ENCODE measurements around the gene NFIA. TPM values are rescaled to one million over a fixed set of nuclear protein-coding genes. Genes with fewer than 3 reads are reported as not detected.

NFIA gene
- total RNA-seq, 1 donor from 2014 or later = 1.2 TPM

DNA sequence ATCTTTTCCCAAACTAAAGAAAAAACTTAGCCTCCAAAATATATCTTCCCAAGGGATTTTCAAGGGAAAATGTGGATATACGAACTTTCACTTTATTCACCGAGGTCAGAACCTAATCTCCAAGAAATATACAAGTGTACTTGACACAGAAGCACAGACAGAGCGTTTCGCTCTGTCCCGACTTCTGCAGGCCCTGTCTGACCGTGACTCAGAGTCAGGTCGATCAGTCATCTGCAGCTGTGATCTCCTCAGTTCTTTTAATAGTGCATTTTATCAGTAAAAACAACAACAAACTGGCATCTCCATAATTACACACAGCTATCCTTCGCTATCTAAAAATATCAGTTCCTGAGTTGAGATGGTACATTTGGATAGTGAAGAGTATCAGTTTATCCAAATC, 416.0 kb downstream of the NFIA start:
- H3K4me1 Mint-ChIP-seq (ENCODE audit: low read depth) = peaks cover 17% of the 10 kb centered on the region
- H3K27ac Mint-ChIP-seq = no peak overlapping the region

DNA sequence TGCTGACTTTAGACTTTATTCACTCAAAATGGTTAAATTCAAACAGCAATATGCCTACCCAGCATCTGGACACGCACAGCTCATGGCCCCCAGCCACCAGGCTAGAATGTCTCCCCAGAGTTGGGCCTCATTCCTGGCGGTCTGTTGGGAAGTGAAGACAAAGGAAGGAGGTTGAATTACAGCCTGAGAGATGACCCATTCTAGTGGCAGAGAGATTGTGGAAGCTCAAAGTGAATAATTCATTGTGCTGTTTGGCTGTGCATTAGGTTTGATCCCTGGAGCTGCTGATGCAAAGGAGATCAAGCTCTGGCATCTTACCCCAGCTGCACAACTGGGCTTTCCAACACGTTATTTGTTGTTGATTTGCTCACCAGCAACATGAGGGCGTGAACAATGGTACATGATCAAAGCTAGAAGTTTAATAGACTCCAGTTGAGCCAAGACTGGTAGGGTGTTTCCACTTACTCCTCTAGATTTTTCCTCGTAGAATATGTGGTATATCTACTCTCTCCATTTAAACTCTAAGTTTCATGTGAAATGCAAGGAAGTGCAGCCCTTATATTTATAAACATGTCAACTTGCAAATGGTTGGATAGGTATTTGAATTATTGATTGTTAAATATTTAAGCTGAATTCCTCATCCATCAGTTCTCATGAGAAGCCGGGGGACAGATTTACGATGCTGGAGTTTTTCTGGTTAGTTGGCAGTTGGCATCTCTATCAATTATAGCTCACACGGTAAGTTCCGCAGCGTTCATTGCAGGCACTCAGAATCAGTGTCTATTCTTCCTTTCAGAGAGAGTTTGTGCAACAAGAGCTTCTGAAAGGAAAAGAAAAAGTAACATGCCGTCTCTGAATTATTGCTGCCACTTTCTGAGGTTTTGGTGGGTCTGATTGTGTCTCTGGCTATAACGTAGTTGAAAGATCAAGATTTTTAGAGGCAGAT, 419.9 kb downstream of the NFIA start:
- H3K27ac Mint-ChIP-seq = no peak overlapping the region
- peaks cover 7% of the 10 kb centered on the region for H3K27me3 Mint-ChIP-seq
- no peak overlapping the region for H3K4me3 Mint-ChIP-seq (ENCODE audit: low read depth)
- TF ChIP-seq, protein P1, sequence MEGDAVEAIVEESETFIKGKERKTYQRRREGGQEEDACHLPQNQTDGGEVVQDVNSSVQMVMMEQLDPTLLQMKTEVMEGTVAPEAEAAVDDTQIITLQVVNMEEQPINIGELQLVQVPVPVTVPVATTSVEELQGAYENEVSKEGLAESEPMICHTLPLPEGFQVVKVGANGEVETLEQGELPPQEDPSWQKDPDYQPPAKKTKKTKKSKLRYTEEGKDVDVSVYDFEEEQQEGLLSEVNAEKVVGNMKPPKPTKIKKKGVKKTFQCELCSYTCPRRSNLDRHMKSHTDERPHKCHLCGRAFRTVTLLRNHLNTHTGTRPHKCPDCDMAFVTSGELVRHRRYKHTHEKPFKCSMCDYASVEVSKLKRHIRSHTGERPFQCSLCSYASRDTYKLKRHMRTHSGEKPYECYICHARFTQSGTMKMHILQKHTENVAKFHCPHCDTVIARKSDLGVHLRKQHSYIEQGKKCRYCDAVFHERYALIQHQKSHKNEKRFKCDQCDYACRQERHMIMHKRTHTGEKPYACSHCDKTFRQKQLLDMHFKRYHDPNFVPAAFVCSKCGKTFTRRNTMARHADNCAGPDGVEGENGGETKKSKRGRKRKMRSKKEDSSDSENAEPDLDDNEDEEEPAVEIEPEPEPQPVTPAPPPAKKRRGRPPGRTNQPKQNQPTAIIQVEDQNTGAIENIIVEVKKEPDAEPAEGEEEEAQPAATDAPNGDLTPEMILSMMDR (IDR thresholded peaks at IDR 0.05; ENCODE audit: unreplicated experiment) = no peak
- H3K9me3 Mint-ChIP-seq (ENCODE audit: low read depth) = no peaks in the 10 kb centered on the region
- DNase-seq (ENCODE audit: low spot score, unreplicated experiment) = no peak
- H3K36me3 Mint-ChIP-seq (ENCODE audit: insufficient read depth) = no peaks in the 10 kb centered on the region
- H3K4me1 Mint-ChIP-seq (ENCODE audit: low read depth) = peaks cover 8% of the 10 kb centered on the region

More for the DNA sequence above, 416.0 kb downstream of the NFIA start:
- DNase-seq (ENCODE audit: low spot score, unreplicated experiment) = no peak
- no peaks in the 10 kb centered on the region for H3K9me3 Mint-ChIP-seq (ENCODE audit: low read depth)
- peaks cover 4% of the 10 kb centered on the region for H3K27me3 Mint-ChIP-seq
- H3K4me3 Mint-ChIP-seq (ENCODE audit: low read depth) = no peak overlapping the region
- H3K36me3 Mint-ChIP-seq (ENCODE audit: insufficient read depth) = no peaks in the 10 kb centered on the region
- TF ChIP-seq, protein P1 (IDR thresholded peaks at IDR 0.05; ENCODE audit: unreplicated experiment) = no peak

DNA sequence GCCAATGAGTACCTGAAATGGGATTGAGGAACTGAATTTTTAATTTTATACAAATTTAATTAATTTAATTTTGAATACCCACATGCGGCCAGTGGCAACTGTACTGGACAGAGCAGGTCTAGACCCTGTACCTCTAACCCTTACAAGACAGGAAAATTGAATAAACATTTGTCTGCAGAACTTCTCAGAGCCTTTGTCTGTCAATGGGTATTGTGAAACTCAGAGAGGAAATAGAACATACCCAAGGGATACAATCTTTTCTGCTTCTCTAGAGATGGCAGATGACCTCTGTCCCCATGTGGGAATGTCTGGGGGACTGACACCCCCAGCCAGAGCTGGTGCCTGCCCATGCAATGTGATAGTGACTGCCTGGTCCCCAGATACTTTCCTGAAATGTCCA, 421.9 kb downstream of the NFIA start:
- Mint-ChIP-seq H3K36me3 (ENCODE audit: insufficient read depth) (no peaks in the 10 kb centered on the region), H3K9me3 (ENCODE audit: low read depth) (no peaks in the 10 kb centered on the region), H3K27me3 (peaks cover 3% of the 10 kb centered on the region), H3K4me1 (ENCODE audit: low read depth) (peaks cover 8% of the 10 kb centered on the region), H3K27ac (no peak overlapping the region), H3K4me3 (ENCODE audit: low read depth) (no peak overlapping the region)
- no peak for DNase-seq (ENCODE audit: low spot score, unreplicated experiment)
- TF ChIP-seq, protein P1 (IDR thresholded peaks at IDR 0.05; ENCODE audit: unreplicated experiment) = no peak

DNA sequence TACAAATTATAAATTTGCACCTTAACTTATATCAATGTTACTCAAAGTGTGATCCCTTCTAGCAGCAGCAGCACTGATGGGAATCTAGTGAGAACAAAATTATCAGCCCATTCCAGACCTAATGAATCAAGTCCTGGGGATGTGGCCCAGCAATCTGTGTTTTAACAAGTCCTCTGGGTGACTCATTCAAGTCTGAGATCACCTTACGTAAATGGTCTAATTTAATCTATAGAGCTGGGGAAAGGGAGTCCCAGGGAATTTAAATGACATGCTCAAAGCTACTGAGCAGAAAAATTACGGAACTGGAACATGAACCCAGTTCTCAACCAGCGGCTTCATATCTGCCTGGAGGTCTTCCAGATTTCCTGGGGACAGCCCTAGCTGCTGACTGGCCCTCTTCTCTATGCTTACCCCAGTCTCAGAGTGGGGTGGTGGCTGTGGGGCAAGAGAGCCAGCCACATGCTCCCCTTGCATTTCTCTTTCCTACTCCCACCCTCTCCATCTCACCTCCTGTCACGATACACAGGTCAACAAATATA, 422.6 kb downstream of the NFIA start:
- DNase-seq (ENCODE audit: low spot score, unreplicated experiment) = no peak
- TF ChIP-seq, protein P1 (IDR thresholded peaks at IDR 0.05; ENCODE audit: unreplicated experiment) = no peak
- H3K4me3 Mint-ChIP-seq (ENCODE audit: low read depth) = no peak overlapping the region
- peaks cover 3% of the 10 kb centered on the region for H3K27me3 Mint-ChIP-seq
- no peaks in the 10 kb centered on the region for H3K36me3 Mint-ChIP-seq (ENCODE audit: insufficient read depth)
- no peaks in the 10 kb centered on the region for H3K9me3 Mint-ChIP-seq (ENCODE audit: low read depth)
- H3K27ac Mint-ChIP-seq = no peak overlapping the region
- H3K4me1 Mint-ChIP-seq (ENCODE audit: low read depth) = peaks cover 8% of the 10 kb centered on the region

DNA sequence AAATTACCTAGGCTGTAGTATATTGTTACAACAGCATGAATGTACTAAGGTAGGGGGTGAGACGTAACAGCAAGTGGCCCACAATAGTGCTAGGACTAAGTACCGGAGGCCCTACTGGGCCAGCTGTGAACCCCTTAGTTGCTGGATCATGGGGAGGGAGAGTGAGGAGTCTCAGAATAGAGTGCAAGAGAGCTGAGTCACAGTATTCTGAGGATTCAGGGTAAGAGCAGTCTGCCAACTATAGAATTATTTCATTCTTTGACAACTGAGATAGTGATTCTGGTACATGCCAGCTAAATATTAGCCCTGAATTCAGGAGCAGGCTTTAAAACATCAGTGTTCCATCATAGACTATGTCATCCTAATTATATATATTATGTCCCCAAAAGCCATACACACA, 423.9 kb downstream of the NFIA start:
- H3K9me3 Mint-ChIP-seq (ENCODE audit: low read depth) = no peaks in the 10 kb centered on the region
- no peak overlapping the region for H3K4me3 Mint-ChIP-seq (ENCODE audit: low read depth)
- no peaks in the 10 kb centered on the region for H3K36me3 Mint-ChIP-seq (ENCODE audit: insufficient read depth)
- no peak overlapping the region for H3K27ac Mint-ChIP-seq
- TF ChIP-seq, protein P1 (IDR thresholded peaks at IDR 0.05; ENCODE audit: unreplicated experiment) = no peak
- peaks cover 4% of the 10 kb centered on the region for H3K27me3 Mint-ChIP-seq
- peaks cover 8% of the 10 kb centered on the region for H3K4me1 Mint-ChIP-seq (ENCODE audit: low read depth)
- no peak for DNase-seq (ENCODE audit: low spot score, unreplicated experiment)

Measured in progenitor cell of endocrine pancreas (in vitro differentiated cells).